GM18951 (cell line): ENCODE results near the gene FNIP1.
"Not testable (repeated sequence)": the region's sequence is repeated elsewhere in the genome, so short reads cannot be mapped to it uniquely, and the experiment has no call there.

Experiments used
- POLR2A ChIP-seq: IDR thresholded peaks from 4 replicates; pipeline ENCODE4 v1.6.1; 2011; ENCODE audit warnings: mild to moderate bottlenecking; ENCODE audit not compliant: insufficient read length, insufficient read depth; ENCODE audit errors: extremely low read depth
- in situ Hi-C: fragments of 300-500 bp; cut with MboI; formaldehyde crosslinking; loops from one replicate; pipeline ENCODE4 v1.12.0; 2022; ENCODE audit warnings: low sequenced_read_pairs, mixed read lengths, inconsistent platforms; ENCODE audit not compliant: unreplicated experiment

The FNIP1 gene

DNA sequence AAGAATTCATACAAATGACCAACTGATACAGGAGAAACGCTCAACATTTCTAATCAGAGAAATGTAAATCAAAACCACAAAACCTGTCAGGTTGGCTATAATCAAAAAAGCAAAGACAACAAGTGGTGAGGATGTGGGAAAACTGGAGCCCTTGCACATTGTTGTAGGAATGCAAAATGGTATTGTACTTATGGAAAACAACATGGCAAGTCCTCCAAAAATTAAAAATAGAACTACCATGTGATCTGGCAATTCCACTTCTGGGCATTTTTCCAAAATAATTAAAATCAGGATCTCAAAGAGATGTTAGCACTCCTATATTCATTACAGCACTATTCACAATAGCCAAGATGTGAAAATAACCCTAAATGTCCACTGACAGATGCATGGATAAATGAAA, 76.1 kb downstream of the FNIP1 start:
- TF ChIP-seq POLR2A, result no peak
- in situ Hi-C loops, result no loop called here

GRCh38 chr5:131719564-131719963, 77.3 kb downstream of the FNIP1 start:
- TF ChIP-seq POLR2A, result no peak
- in situ Hi-C loops, result no loop called here

- in situ Hi-C loops, result no loop called here
Observed at GRCh38 chr5:131718487-131719014, 78.3 kb downstream of the FNIP1 start.

DNA sequence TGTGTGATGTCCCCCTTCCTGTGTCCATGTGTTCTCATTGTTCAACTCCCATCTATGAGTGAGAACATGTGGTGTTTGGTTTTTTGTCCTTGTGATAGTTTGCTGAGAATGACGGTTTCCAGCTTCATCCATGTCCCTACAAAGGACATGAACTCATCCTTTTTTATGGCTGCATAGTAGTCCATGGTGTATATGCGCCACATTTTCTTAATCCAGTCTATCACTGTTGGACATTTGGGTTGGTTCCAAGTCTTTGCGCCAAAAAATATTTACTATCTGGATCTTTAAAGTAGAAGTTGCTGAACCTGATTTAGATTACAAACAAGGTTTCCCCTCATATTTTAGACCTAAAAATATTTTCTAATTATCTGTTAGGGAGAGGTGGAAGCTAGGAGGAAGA, 79.7 kb downstream of the FNIP1 start:
- in situ Hi-C loops, result not testable (repeated sequence)

More at GRCh38 chr5:131718487-131719014, 78.3 kb downstream of the FNIP1 start:
- TF ChIP-seq POLR2A, result no peak

DNA sequence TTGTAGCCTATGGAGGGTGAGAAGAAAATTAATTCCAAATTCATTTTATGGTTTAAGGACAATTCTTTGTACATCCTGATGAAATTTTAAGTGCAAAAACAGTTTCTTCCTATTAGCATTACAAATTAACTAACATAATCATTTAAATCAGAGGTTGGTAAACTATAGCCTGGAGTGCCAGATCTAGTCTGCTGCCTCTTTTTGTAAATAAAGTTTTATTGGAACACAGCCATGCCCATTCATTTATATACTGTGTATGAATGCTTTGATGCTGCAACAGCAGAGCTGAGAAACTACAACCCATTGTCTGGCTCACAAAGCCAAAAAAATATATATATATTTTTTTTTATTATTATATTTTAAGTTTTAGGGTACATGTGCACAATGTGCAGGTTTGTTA, 80.2 kb downstream of the FNIP1 start:
- TF ChIP-seq POLR2A, result no peak
- in situ Hi-C loops, result no loop called here

- TF ChIP-seq POLR2A, result no peak
- in situ Hi-C loops, result no loop called here
Observed at GRCh38 chr5:131710391-131710790, 86.4 kb downstream of the FNIP1 start.

- in situ Hi-C loops, result no loop called here
- no peak for TF ChIP-seq POLR2A
Observed at GRCh38 chr5:131709043-131709442, 87.8 kb downstream of the FNIP1 start.

- in situ Hi-C loops, result no loop called here
Observed at GRCh38 chr5:131706281-131706680, 90.5 kb downstream of the FNIP1 start.

DNA sequence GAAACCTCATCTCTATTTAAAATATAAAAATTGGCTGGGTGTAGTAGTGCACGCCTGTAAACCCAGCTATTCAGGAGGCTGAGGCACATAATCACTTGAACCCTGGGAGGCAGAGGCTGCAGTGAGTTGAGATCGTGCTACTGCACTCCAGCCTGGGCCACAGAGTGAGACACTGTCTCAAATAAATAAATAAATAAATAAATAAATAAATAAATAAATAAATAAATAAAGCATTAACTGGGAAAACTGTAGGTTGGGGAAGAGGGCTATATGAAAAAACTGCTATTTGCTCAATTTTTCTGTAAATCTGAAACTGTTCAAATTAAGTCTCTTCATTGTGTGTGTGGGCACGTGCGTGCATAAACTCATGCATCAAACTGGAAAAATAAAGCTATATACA, 101.9 kb downstream of the FNIP1 start:
- no peak for TF ChIP-seq POLR2A
- in situ Hi-C loops, result no loop called here

More at GRCh38 chr5:131706281-131706680, 90.5 kb downstream of the FNIP1 start:
- no peak for TF ChIP-seq POLR2A

- no peak for TF ChIP-seq POLR2A
- in situ Hi-C loops, result no loop called here
Observed at GRCh38 chr5:131693894-131694293, 102.9 kb downstream of the FNIP1 start.

DNA sequence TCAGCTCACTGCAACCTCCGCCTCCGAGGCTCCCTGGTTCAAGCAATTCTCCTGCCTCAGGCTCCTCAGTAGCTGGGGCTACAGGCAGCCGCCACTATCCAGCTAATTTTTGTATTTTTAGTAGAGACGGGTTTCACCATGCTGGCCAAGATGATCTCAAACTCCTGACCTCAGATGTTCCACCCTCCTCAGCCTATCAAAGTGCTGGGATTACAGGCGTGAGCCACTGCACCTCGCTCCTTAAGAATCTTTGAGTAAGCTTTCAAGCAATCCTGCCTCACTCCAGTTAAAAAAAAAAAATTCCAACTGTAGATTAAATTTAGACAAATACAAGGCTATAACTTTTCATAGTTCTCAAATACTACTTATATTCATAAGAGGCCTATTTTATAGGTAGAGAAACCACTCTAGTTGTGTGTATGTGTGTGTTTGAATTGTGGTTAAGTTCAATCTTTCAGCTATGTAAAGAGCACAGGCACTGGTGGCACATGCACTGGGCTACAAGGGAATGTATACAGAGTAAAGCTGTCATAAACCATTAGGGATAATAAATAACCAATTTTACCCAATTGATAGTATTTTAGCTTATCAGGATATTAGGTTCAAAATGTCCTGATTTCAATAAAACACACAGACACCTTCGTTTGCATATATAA, 111.2 kb downstream of the FNIP1 start:
- no peak for TF ChIP-seq POLR2A
- in situ Hi-C loops, result no loop called here

GRCh38 chr5:131684595-131684994, 112.2 kb downstream of the FNIP1 start:
- in situ Hi-C loops, result no loop called here
- TF ChIP-seq POLR2A, result no peak

GRCh38 chr5:131684051-131684450, 112.8 kb downstream of the FNIP1 start:
- in situ Hi-C loops, result no loop called here
- TF ChIP-seq POLR2A, result no peak

DNA sequence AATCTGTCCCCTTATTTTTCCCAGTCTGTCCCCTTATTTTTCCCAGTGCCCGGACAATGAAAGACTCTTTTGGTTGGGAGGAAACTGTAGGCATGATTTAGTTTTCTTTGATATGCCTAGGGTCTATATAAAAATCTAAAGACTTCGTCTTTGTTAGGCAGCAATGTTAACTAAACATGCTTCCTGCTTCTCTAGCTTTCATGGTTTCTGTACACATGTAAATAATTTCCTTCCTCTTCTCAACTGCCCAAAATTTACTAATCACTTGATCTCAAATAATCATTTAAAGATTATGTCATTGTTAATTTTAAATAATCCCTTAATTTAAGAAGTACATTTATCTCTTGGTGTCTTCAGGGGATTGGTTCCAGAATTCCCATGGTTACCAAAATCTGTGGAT, 114.0 kb downstream of the FNIP1 start:
- in situ Hi-C loops, result no loop called here
- no peak for TF ChIP-seq POLR2A
